H1 (cell line): ENCODE data around the gene CCR8. TPM values are rescaled to one million over a fixed set of nuclear protein-coding genes. Genes with fewer than 3 reads are reported as not detected.

Experiments
- CTCF ChIA-PET: fragments of 300-600 bp; sonication (Branson Sonifier 250); formaldehyde crosslinking; loops from one replicate; lab custom pipeline; 2021; ENCODE audit not compliant: partially characterized antibody; lab: Charles Lee
- POLR2A ChIA-PET: fragments of 300-600 bp; sonication (Branson Sonifier 250); formaldehyde crosslinking; loops from one replicate; lab custom pipeline; 2021; ENCODE audit warnings: inconsistent platforms; ENCODE audit not compliant: partially characterized antibody; lab: Charles Lee
- DNase-seq, 2 experiments: peaks; one replicate each; pipeline versions ENCODE4 v3.0.0 to v3.0.0-alpha.2; 2010 to 2022; ENCODE audit warnings: low spot score in 2 of 2, low read depth in 1 of 2, mixed read lengths in 1 of 2
- FAIRE-seq: peaks from 2 replicates; lab custom pipeline; 2011; peaks lifted over from hg19 to GRCh38; lab: Jason Lieb, UNC
- H2AFZ ChIP-seq: 2 replicates; pipeline ENCODE4 v1.8.1; 2012; ENCODE audit warnings: low read length, inconsistent platforms
- H2AK5ac ChIP-seq: 2 replicates; pipeline ENCODE4 v1.6.1; 2013; ENCODE audit warnings: low read depth, low read length
- H2BK120ac ChIP-seq: replicated peaks from 2 replicates; pipeline ENCODE3; 2013; ENCODE audit warnings: low read depth, low read length, inconsistent platforms
- H2BK12ac ChIP-seq: 2 replicates; pipeline ENCODE4 v1.6.1; 2013; ENCODE audit warnings: low read depth, low read length
- H2BK15ac ChIP-seq: 2 replicates; pipeline ENCODE4 v1.6.1; 2013; ENCODE audit warnings: low read length
- H2BK20ac ChIP-seq: 2 replicates; pipeline ENCODE4 v1.6.1; 2013; ENCODE audit warnings: low read length
- H2BK5ac ChIP-seq: 2 replicates; pipeline ENCODE4 v1.6.1; 2013; ENCODE audit warnings: low read depth, low read length
- H3K14ac ChIP-seq: 2 replicates; pipeline ENCODE4 v1.6.1; 2013; ENCODE audit warnings: inconsistent platforms; ENCODE audit not compliant: insufficient read length
- H3K18ac ChIP-seq: 2 replicates; pipeline ENCODE4 v1.6.1; 2013; ENCODE audit warnings: low read length; ENCODE audit errors: extremely low read depth
- H3K23ac ChIP-seq: 2 replicates; pipeline ENCODE4 v1.6.1; 2013; ENCODE audit warnings: inconsistent platforms; ENCODE audit not compliant: insufficient read length
- H3K23me2 ChIP-seq: 2 replicates; pipeline ENCODE4 v1.6.1; 2013; ENCODE audit warnings: low read depth, low read length
- H3K27ac ChIP-seq: 2 replicates; pipeline ENCODE4 v1.6.1; 2011; ENCODE audit warnings: low read depth, low read length, inconsistent platforms
- H3K27me3 ChIP-seq, 4 experiments: replicated peaks in 1 of 4; 1 replicate in 1 of 4; 2 replicates in 3 of 4; pipeline versions ENCODE4 v1.6.1 to v1.8.1; 2011 to 2013; ENCODE audit warnings: low read length in 3 of 4, mild to moderate bottlenecking in 3 of 4, inconsistent platforms in 2 of 4, mixed read lengths in 2 of 4, moderate library complexity in 1 of 4; ENCODE audit not compliant: control insufficient read depth in 3 of 4, insufficient read depth in 3 of 4; ENCODE audit errors: extremely low read depth in 1 of 4
- H3K36me3 ChIP-seq, 4 experiments: 2 replicates each; pipeline versions ENCODE4 v1.6.1 to v1.8.1; 2011 to 2013; ENCODE audit warnings: mild to moderate bottlenecking in 4 of 4, low read length in 3 of 4, moderate library complexity in 2 of 4, control low read depth in 1 of 4, inconsistent platforms in 1 of 4; ENCODE audit not compliant: insufficient read depth in 4 of 4, control insufficient read depth in 2 of 4
- H3K4ac ChIP-seq: replicated peaks from 2 replicates; pipeline ENCODE3; 2013; ENCODE audit warnings: low read length, low read depth, mixed read lengths, inconsistent platforms; ENCODE audit not compliant: insufficient read length
- H3K4me1 ChIP-seq, 4 experiments: replicated peaks in 1 of 4; 1 replicate in 1 of 4; 2 replicates in 3 of 4; pipeline versions ENCODE4 v1.6.1 to v1.8.1; 2011 to 2013; ENCODE audit warnings: low read length in 3 of 4, inconsistent platforms in 2 of 4, mixed read lengths in 1 of 4; ENCODE audit not compliant: insufficient read depth in 4 of 4, control insufficient read depth in 3 of 4
- H3K4me2 ChIP-seq, 2 experiments: 2 replicates each; pipeline versions ENCODE4 v1.6.1 to v1.8.1; 2011 to 2013; ENCODE audit warnings: low read depth in 2 of 2, low read length in 2 of 2, control low read depth in 1 of 2, inconsistent platforms in 1 of 2, mild to moderate bottlenecking in 1 of 2; ENCODE audit not compliant: insufficient read depth in 1 of 2
- H3K4me3 ChIP-seq, 4 experiments: fragments of 200-600, 300-600 bp in 1 of 4; sonication (generic), shearing (Covaris generic), sonication (Bioruptor Twin) in 1 of 4; 2 replicates each; pipeline versions ENCODE4 v1.5.1 to v1.8.1; 2011 to 2016; ENCODE audit warnings: low read length in 4 of 4, low read depth in 3 of 4, control low read depth in 2 of 4, inconsistent platforms in 2 of 4, mild to moderate bottlenecking in 2 of 4, mixed read lengths in 1 of 4, moderate library complexity in 1 of 4; ENCODE audit not compliant: insufficient read depth in 2 of 4; ENCODE audit errors: extremely low read depth in 1 of 4
- H3K56ac ChIP-seq: replicated peaks from 2 replicates; pipeline ENCODE3; 2013; ENCODE audit warnings: low read depth, mild to moderate bottlenecking, mixed read lengths, low read length, inconsistent platforms; ENCODE audit not compliant: insufficient read length
- H3K79me1 ChIP-seq: 2 replicates; pipeline ENCODE4 v1.6.1; 2013; ENCODE audit warnings: low read depth, low read length, control low read depth
- H3K79me2 ChIP-seq, 2 experiments: 2 replicates each; pipeline versions ENCODE4 v1.6.1 to v1.8.1; 2012 to 2013; ENCODE audit warnings: low read length in 2 of 2, mild to moderate bottlenecking in 2 of 2, inconsistent platforms in 1 of 2; ENCODE audit not compliant: insufficient read depth in 2 of 2, control insufficient read depth in 1 of 2
- H3K9ac ChIP-seq, 4 experiments: replicated peaks in 1 of 4; 1 replicate in 1 of 4; 2 replicates in 3 of 4; pipeline versions ENCODE4 v1.6.1 to v1.8.1; 2011 to 2013; ENCODE audit warnings: low read depth in 3 of 4, low read length in 3 of 4, control low read depth in 2 of 4, mild to moderate bottlenecking in 2 of 4, moderate library complexity in 2 of 4, inconsistent platforms in 1 of 4; ENCODE audit errors: extremely low read depth in 1 of 4
- H3K9me3 ChIP-seq, 2 experiments: 2 replicates each; pipeline versions ENCODE4 v1.6.1 to v1.8.1; 2012 to 2013; ENCODE audit warnings: mild to moderate bottlenecking in 2 of 2, moderate library complexity in 2 of 2, control low read depth in 1 of 2, inconsistent platforms in 1 of 2, low read depth in 1 of 2, low read length in 1 of 2, mixed read lengths in 1 of 2; ENCODE audit not compliant: insufficient read depth in 2 of 2
- H4K20me1 ChIP-seq, 2 experiments: replicated peaks in 1 of 2; 2 replicates each; pipeline versions ENCODE3 to v1.8.1; 2011 to 2013; ENCODE audit warnings: inconsistent platforms in 2 of 2, low read length in 2 of 2, mild to moderate bottlenecking in 1 of 2; ENCODE audit not compliant: insufficient read depth in 2 of 2, control insufficient read depth in 1 of 2
- H4K5ac ChIP-seq: 2 replicates; pipeline ENCODE4 v1.6.1; 2013; ENCODE audit warnings: low read length, low read depth, mixed read lengths, inconsistent platforms; ENCODE audit not compliant: insufficient read length
- H4K8ac ChIP-seq: 2 replicates; pipeline ENCODE4 v1.8.0; 2013; ENCODE audit warnings: mild to moderate bottlenecking, moderate library complexity, low read length, inconsistent platforms; ENCODE audit not compliant: insufficient read depth; ENCODE audit errors: extremely low read depth
- H4K91ac ChIP-seq: replicated peaks from 2 replicates; pipeline ENCODE3; 2013; ENCODE audit warnings: low read length, mixed read lengths, inconsistent platforms; ENCODE audit not compliant: insufficient read length
- ASH2L ChIP-seq: fragments of 200-600, 300-600 bp; sonication (generic); IDR thresholded peaks from one replicate; pipeline ENCODE4 v1.7.1; 2017; ENCODE audit warnings: low read length
- ATF2 ChIP-seq: IDR thresholded peaks from 2 replicates; pipeline ENCODE4 v1.6.1; 2012; ENCODE audit warnings: low read length, inconsistent platforms
- EGR1 ChIP-seq: IDR thresholded peaks from 2 replicates; pipeline ENCODE4 v1.6.1; 2011; ENCODE audit warnings: low read depth, low read length, borderline replicate concordance
- EP300 ChIP-seq, 2 experiments: IDR thresholded peaks; 1 replicate in 1 of 2; 2 replicates in 1 of 2; pipeline ENCODE4 v1.6.1; 2011 to 2012; ENCODE audit warnings: low read depth in 2 of 2, low read length in 2 of 2, mild to moderate bottlenecking in 2 of 2, borderline replicate concordance in 1 of 2, inconsistent platforms in 1 of 2, moderate library complexity in 1 of 2
- GTF2F1 ChIP-seq: IDR thresholded peaks from 2 replicates; pipeline ENCODE4 v1.6.1; 2012; ENCODE audit warnings: low read depth, low read length, improper control_type of control experiment, borderline replicate concordance
- KDM1A ChIP-seq: fragments of 200-600, 300-600 bp; sonication (generic); IDR thresholded peaks from 2 replicates; pipeline ENCODE4 v1.7.1; 2016; ENCODE audit warnings: mild to moderate bottlenecking, low read length, borderline replicate concordance
- SP4 ChIP-seq: IDR thresholded peaks from 2 replicates; pipeline ENCODE4 v1.6.1; 2012; ENCODE audit warnings: low read length, inconsistent platforms
- SRF ChIP-seq: IDR thresholded peaks from 2 replicates; pipeline ENCODE4 v1.6.1; 2011; ENCODE audit warnings: mild to moderate bottlenecking, low read depth, low read length, moderate library complexity
- TAF7 ChIP-seq: optimal IDR thresholded peaks from 2 replicates; pipeline ENCODE3; 2011; ENCODE audit warnings: low read depth, mild to moderate bottlenecking, inconsistent platforms, low read length, moderate library complexity, borderline replicate concordance
- TBP ChIP-seq: IDR thresholded peaks from 2 replicates; pipeline ENCODE4 v1.6.1; 2011; ENCODE audit warnings: low read depth, low read length, improper control_type of control experiment
- TEAD4 ChIP-seq: IDR thresholded peaks from 2 replicates; pipeline ENCODE4 v1.6.1; 2012; ENCODE audit warnings: low read depth, low read length, inconsistent platforms, mixed read lengths
- ZNF274 ChIP-seq: IDR thresholded peaks from 2 replicates; pipeline ENCODE4 v1.7.0; 2012; ENCODE audit warnings: low read length, borderline replicate concordance; ENCODE audit errors: extremely low read depth
- WGBS, 2 experiments: shearing (Covaris generic) in 1 of 2; methylation state at CpG; one replicate each; pipeline versions ENCODE4 v1.1.6 to v1.1.7; 2013 to 2015; ENCODE audit warnings: low lambda C conversion rate in 2 of 2, mixed read lengths in 2 of 2, inconsistent platforms in 1 of 2, low coverage in 1 of 2, missing lambda C conversion rate in 1 of 2; ENCODE audit not compliant: insufficient replicate concordance in 2 of 2, insufficient coverage in 1 of 2, insufficient read length in 1 of 2; ENCODE audit errors: extremely low coverage in 1 of 2, missing lambda C conversion rate in 1 of 2; 5-methylcytosine and 5-hydroxymethylcytosine counted together
- polyA plus RNA-seq, 7 experiments: library from polyadenylated mRNA; depleted of rRNA in 3 of 7; stranded (reverse) in 5 of 7; unstranded in 2 of 7; fragments of >200 nt in 5 of 7; fragments of 200-250 nt in 2 of 7; gene quantifications; 1 replicate in 5 of 7; 2 replicates in 1 of 7; 4 replicates in 1 of 7; pipeline versions ENCODE4 v1.2.1 to v1.2.3, GENCODE V29; 2011 to 2013; ENCODE audit warnings: missing spikeins in 2 of 7, mixed read lengths in 2 of 7
- total RNA-seq: library from RNA; stranded (reverse); fragmentation: NEBNext Ultra II Directional; extraction: Animal tissue kit (Norgen Biotek cat#: 25700); gene quantifications from 2 replicates; pipeline ENCODE4 v1.2.1, GENCODE V29; 2021

The CCR8 gene
- total and polyA plus RNA-seq, 2 of the 8 experiments (the other 6 are each of a cell fraction or from before 2014, with no cell fraction given) = 0.35 TPM; not detected in 1

- H3K4ac ChIP-seq = no peak overlapping the region
- no peak overlapping the region for H2BK5ac ChIP-seq
- H4K20me1 ChIP-seq = no peaks in the 10 kb centered on the region
- no peak overlapping the region for H2AFZ ChIP-seq
- H3K18ac ChIP-seq = no peak overlapping the region
- no peak overlapping the region for H3K9ac ChIP-seq
- no peak for FAIRE-seq
- CTCF ChIA-PET = interaction anchor here (1.4 kb wide), 1 partner anchor 35 kb away, joined by 4 read pairs; no protein-coding TSS in a partner anchor
- H3K14ac ChIP-seq = no peak overlapping the region
- H4K91ac ChIP-seq = no peak overlapping the region
- H4K8ac ChIP-seq = no peak overlapping the region
- no peak overlapping the region for H2BK15ac ChIP-seq
- DNase-seq = no peak
- peaks cover 0 to 1% of the 10 kb centered on the region in 2 experiments; a peak in 1 of 4 replicates for H3K9me3 ChIP-seq
- no peak overlapping the region for H3K4me3 ChIP-seq
- H3K79me2 ChIP-seq = no peaks in the 10 kb centered on the region
- no peaks in the 10 kb centered on the region for H3K79me1 ChIP-seq
- no peaks in the 10 kb centered on the region for H3K27me3 ChIP-seq
- WGBS, 2 experiments = 91% methylated on average over 4 of the region's 4 CpGs; no CpG with 5 or more reads in 1 of the 2 experiments
- H3K4me2 ChIP-seq = no peak overlapping the region
- peaks cover 0 to 7% (median 2%) of the 10 kb centered on the region in 4 experiments; a peak in 2 of 7 replicates for H3K4me1 ChIP-seq
- no peaks in the 10 kb centered on the region for H3K36me3 ChIP-seq
- H3K27ac ChIP-seq = no peak overlapping the region
- H3K23me2 ChIP-seq = no peaks in the 10 kb centered on the region
- H2BK20ac ChIP-seq = no peak overlapping the region
- H2AK5ac ChIP-seq = no peak overlapping the region
- H4K5ac ChIP-seq = no peak overlapping the region
- POLR2A ChIA-PET = no interaction called here
- no peak overlapping the region for H3K23ac ChIP-seq
- no peak overlapping the region for H3K56ac ChIP-seq
- H2BK120ac ChIP-seq = no peak overlapping the region
- H2BK12ac ChIP-seq = no peak overlapping the region
- TF ChIP-seq GTF2F1 (no peak), TAF7 (no peak), TBP (no peak), ATF2 (no peak), SP4 (no peak), ASH2L (no peak), KDM1A (no peak), ZNF274 (no peak), TEAD4 (no peak), EP300 (IDR thresholded peaks at IDR 0.05; ENCODE audit: borderline replicate concordance in 1 of 2, low read depth in 2 of 2, low read length in 2 of 2) (no peak), SRF (no peak), EGR1 (no peak)
Measured at GRCh38 chr3:39327053-39327745, 2.3 kb upstream of the CCR8 start.
